Vagina (tissue), 2 donors: Measurements from ENCODE around the gene ARHGAP26.

Experiments used
- CTCF ChIP-seq, 3 experiments: fragments of 450-650 bp in 2 of 3; fragments of 200-600 bp in 1 of 3; sonication (generic) in 1 of 3; IDR thresholded peaks; one replicate each; pipeline ENCODE4 v1.5.1; 2017 to 2019; ENCODE audit warnings: antibody characterized with exemption in 3 of 3, mild to moderate bottlenecking in 2 of 3, moderate library complexity in 2 of 3
- POLR2AphosphoS5 ChIP-seq, 2 donors: sonication (generic); formaldehyde crosslinking; IDR thresholded peaks; one replicate each; pipeline ENCODE4 v1.9.0; 2017; ENCODE audit warnings: antibody characterized with exemption in 2 of 2, mild to moderate bottlenecking in 2 of 2, low read depth in 1 of 2; ENCODE audit not compliant: insufficient read depth in 1 of 2

- TF ChIP-seq CTCF (IDR thresholded peaks at IDR 0.05) (no peak), POLR2AphosphoS5 (IDR thresholded peaks at IDR 0.05; ENCODE audit: insufficient read depth in 1 of 2, low read depth in 1 of 2) (no peak)
Observed at GRCh38 chr5:142915038-142915437, 144.9 kb downstream of the ARHGAP26 start.
